SK-N-DZ (cell line): Measurements from ENCODE around the gene C1orf50.
A peak's percentile ranks its signal among the peaks of the same experiment; 100 is the strongest.
"Not testable (repeated sequence)": the region's sequence is repeated elsewhere in the genome, so short reads cannot be mapped to it uniquely, and the experiment has no call there.

Experiments
- DNase-seq: peaks from one replicate; pipeline ENCODE4 v3.0.0-alpha.2; 2015; ENCODE audit warnings: low spot score

C1orf50 gene

GRCh38 chr1:42739753-42740700, 27.0 kb upstream of the C1orf50 start, which contains the start of gene CLDN19:
CLDN19 (minus strand) TSS chr1:42740236; CDS start chr1:42740063, 173 bp downstream.
- peak; percentile 62 for DNase-seq

- no peak for DNase-seq
Observed at GRCh38 chr1:42740851-42741580, 26.0 kb upstream of the C1orf50 start.

GRCh38 chr1:42741706-42742105, 25.3 kb upstream of the C1orf50 start:
- DNase-seq: no peak

GRCh38 chr1:42742141-42742540, 24.9 kb upstream of the C1orf50 start:
- no peak for DNase-seq

DNA sequence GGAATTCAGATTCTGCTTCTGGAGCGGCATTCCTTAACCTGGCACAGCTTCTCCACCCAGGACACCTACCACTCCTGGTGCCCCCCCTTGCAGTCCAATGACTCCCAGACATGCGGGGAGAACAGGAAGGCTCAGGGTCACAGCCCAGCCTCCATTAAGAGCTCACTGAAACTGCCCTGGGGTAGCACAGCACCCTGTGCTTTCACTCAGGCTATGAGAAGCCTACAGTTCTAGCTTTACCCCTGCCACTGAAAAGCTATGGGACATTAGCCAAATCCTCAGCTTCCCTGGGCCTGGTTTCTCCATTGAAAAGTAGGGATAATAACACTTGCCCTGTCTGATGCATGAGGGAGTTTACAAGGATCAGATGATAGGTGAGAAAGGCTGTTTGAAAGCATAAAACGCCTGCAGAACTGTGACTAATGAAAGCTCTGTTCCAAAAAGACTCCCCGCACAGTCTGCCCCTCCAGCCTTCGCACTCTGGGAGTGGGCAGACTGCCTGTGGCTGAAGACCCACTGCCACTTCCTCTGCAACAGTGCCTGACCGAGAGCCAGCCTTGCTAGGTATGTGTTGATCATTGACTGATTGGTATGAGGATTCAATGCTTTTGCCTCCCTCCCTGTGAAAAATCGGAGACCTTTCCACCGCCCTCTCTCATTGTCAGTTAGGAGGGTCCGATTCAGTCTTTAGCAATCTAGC, 24.3 kb upstream of the C1orf50 start:
- DNase-seq: no peak

DNA sequence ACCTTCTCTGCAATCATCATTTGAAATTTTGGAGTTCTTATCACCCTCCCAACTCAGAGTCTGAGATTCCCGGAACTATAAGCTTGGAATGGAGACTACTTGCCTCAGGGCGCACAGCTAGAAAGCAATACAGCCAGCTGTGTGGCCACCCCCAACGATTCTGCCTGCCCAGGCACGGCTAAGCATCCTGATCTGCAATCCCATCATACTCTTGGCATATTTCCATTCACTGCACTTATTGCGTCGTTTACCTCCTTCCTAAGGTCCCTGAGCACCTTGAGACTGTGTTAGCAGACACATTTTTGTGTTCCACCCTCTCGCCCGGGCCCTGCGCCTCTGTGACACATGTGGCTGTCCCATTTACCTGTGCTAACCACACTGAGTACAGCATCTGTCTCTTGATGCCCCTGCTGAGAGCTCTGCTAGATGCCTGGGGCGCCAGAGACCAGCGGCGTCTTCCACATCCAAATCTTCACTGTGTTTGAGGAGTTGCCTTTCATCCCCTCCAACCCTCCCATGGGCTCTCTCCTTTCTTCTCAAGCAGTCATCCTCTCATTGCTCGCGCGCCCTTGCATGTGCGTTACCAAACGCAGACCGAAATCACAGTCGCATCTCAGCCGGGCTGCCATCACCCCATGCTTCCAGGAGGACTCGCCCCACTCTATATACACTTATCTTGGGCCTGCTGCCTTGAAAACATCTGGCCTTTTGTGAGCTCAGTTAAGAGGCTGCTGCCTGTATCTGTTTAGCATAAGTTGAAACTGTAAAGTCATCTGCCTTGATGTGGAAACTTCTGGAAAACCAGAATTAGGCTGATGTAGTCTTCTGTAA, 23.5 kb upstream of the C1orf50 start:
- DNase-seq: no peak

DNA sequence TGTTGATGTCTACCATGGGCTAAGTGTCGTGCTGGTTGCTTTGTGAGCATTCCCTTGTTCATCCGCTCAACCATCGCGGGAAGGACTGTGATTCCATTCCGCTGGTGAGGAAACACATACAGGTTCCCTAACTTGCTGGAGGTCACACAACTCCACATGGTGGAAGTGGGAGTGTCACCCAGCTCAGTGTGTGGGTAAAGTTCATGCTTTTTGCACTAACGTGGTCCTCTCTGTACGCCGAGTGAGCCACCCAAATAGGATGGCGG, 23.0 kb upstream of the C1orf50 start:
- no peak for DNase-seq

DNA sequence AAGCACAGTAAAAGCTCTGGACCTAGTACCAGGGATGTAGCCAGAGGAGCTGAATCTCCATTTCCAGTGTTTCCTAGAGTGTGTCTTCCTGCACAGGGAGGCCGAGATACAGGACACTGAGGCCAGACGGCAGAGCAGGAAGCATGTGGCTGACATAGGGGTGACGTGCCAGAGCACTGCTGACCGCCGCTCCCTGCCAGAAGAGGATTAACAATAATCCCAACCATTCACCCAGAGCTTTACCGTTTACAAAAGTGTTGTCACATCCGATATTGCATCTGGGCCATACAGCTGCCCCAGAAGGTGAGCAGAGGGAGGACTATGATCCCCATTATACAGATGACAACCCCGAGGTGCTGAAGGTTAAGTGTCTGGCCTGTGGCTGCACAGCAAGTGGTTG, 21.2 kb upstream of the C1orf50 start:
- no peak for DNase-seq

GRCh38 chr1:42746436-42747105, 20.5 kb upstream of the C1orf50 start:
- DNase-seq: no peak

DNA sequence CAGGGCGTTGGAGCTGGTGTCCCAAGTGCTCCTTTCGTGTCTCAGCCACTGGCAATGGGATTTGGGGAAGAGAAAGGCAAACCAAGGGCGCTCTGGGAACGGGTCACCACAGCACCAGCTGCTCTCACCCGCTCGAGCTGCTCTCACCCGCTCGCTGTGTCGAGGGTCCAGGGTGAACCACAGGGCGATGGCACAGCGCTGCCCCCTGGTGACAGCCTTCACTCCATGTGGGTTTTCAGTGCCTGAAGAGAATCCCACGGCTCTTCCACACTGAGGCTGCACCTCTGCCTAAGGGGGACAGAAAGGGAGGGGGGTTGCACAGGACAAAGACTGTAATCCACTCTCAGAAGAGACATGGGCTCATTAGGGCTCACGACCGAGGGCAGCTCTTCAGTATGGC, 19.9 kb upstream of the C1orf50 start:
- DNase-seq: peak; percentile 26

DNA sequence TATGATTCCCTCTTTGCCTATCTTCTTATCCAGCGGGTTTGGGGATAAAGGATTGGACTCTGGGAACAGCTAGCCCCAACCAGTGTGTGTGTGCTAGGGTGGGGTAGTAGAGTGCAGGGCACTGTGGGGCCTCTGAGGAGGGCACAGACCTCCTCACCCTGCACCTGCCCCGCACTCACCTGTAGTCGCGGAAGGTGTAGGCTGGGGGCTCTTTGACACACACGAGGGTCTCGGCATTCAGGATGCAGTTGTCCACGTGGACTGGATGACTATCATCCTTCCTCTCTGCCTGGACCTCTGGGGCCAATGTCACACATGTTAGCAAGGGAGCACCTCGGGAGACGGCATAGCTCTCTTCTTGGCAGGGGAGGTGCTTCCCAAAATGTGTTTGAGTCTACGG, 19.0 kb upstream of the C1orf50 start:
- no peak for DNase-seq

- no peak for DNase-seq
Observed at GRCh38 chr1:42748461-42749410, 18.3 kb upstream of the C1orf50 start.

- no peak for DNase-seq
Observed at GRCh38 chr1:42750041-42750440, 17.0 kb upstream of the C1orf50 start.

DNA sequence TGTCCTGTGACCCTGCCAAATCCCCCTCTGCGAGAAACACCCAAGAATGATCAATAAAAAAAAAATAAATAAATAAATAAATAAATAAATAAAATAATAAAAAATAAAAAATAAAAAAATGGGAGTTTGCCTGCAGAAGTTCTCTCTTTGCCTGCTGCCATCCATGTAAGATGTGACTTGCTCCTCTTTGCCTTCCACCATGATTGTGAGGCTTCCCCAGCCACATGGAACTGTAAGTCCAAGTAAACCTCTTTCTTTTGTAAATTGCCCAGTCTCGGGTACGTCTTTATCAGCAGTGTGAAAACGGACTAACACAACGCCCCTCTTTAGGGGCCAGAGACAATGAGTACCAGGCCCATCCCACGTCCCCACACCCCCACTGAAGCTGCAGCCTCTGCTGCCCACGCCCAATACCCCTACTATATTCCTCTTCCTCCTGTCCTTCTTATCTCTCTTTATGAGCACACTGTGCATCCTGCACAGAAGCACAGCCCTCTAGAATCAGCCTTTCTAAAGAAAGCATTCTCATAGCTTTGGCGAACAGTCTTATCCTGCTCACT, 15.5 kb upstream of the C1orf50 start:
- not testable (repeated sequence) for DNase-seq

DNA sequence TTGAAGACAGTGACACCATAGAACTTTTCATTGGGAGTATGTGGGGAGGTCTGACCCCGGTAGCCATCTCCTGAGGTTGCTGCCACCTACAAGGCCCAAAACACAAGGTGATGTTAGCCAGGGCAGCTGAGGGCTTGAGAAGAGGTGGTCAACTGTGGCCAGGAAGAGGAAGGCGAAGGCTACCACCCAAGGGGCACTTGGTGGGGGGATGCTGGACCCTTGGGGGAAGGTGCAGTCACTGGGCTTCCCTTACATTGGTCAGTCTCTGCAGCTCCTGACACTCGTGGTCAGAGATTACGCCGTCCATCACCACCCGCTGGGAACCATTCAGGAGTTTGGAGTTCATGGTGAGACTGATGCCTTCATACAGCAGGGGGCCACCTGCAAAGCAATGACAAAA, 14.8 kb upstream of the C1orf50 start:
- no peak for DNase-seq

- no peak for DNase-seq
Observed at GRCh38 chr1:42753070-42753469, 14.0 kb upstream of the C1orf50 start.

- peak; percentile 67 for DNase-seq
Observed at GRCh38 chr1:42756956-42757891, 9.8 kb upstream of the C1orf50 start.

DNA sequence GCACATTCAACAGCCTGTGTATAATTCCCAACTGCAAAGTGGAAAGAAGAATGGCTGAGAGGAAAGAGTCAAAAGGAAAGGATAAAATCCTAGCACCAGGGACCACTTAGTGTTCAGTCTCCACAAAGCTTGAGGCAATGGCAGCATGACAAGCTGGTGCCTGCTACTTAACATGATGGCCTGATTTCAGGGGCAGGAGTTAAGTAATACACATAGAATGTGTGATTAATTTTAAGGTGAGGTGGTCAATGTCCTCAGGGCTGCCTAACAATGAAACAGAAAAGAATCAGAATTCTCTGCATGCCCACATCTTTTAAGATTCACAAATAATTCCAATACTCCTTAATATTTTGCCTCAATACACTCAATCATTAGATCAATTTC, 9.2 kb upstream of the C1orf50 start:
- no peak for DNase-seq
